Activated CD4-positive, alpha-beta T cell treated with anti-CD3 and anti-CD28 coated beads for 24 hours (primary cell): ENCODE data around the gene HIF3A.
"Not testable (repeated sequence)": the region's sequence is repeated elsewhere in the genome, so short reads cannot be mapped to it uniquely, and the experiment has no call there.

ENCODE experiments used
- DNase-seq, 2 donors: peaks; one replicate each; pipeline ENCODE4 v3.0.0-alpha.2; 2020; ENCODE audit warnings: low read depth in 2 of 2

HIF3A gene

DNA sequence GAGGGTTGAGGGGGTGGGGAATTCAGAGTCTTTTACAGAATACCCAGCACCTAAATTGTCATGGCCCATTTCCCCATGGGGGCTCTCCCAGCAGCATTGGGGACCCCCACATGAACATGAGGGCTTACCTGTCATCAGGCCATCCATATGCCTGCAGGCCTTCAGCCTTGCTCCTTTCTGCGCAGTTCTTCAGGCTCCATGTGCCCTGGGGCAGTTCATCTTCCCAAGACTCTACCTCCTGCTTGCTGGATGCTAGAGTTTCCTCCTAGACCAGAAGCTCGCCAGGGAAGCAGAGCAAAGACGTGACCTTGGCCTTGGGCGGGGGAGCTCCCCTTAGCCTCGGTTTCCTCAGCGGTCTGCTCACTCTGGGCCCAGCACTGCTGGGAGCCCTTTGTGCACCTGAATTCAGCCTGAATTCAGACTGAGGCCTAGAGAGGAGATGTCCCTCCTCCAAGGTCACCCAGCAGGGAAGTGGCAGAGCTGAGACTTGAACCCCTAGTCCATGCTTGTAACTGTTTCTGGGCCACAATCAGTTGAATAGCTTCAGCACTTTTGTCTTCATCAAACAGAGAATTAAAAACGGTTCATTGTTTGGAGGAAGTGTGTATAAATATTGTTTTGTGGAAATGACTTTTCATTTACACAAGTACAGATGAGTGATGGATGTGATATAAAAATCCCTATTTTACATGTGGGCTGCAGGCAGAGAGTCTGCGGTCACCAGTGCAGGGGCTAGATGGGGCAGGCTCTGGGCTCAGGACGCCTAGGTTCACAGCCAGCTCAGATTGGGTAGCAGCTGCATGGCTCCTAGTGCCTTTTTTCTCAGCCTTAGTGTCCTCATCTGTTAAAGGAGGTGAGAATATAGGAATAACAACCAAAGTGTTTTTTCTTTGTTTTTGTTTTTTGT lies 59.6 kb downstream of the HIF3A start:
- DNase-seq: no peak

DNA sequence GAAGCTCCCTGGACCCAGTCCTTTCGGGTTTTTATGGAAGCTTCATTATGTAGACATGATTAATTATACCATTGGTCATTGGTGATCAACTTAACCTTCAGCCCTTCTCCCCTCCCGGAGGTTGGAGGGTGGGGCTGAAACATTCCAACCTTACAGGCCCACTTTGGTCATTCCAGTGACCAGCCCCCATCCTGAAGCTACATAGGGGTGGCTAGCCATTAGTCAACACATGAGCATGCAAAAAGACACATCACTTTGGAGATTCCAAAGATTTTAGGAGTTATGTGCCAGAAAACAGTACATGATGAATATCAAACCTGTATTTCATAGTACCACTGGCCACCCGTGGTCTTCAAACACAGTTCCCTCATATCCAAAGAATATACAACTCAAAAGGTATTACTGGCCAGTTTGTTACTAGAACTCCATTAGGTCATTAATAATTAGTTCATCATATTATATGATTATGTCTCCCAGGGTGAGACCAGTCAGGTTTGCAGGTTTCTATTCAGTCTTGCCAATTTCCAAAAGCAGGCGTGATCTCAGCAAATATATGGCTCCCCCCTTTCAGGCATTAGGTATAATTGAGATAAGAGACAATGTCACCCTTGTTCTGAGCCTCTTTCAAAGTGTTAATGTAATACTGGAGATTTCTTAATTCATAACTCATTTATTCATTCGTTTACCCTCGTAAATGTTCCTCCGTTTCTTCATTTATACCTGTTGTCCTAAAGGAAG lies 61.2 kb downstream of the HIF3A start:
- DNase-seq: no peak

DNA sequence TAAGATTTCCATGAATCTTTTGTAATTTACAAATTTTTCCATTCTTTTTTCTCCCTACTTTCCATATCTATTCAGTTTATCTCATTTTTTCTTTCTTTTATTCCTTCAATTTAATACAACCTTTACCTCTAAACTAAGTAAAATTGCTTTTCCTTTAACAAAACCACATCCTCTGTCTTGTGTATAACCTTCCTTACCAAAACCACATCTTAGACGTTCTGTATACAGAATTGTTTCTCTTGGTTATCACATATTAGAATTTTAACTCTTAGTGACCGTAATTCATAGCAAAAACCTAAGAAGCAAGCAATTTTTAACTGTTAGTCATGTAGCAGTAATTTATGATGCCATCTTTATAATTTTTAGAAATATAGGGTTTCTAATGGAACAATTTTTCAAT lies 65.1 kb downstream of the HIF3A start:
- no peak for DNase-seq

DNA sequence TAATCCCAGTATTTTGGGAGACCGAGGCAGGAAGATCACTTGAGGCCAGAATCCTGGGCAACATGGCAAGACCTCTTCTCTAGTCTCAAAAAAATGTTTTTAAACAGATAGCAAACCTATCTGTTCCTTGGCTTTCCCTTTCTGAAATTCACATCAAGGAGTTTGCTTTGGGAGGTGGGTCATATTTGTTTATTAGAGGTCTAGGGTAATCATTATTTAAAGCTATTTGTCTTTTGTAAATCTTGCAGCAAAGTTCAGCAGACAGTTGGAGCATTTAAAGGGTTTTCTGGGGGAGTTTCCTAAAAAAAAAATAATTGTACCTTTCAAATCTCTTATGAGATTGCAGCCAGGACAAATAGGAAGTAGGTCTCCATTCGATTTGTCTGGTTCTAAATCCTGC lies 67.5 kb downstream of the HIF3A start:
- DNase-seq: no peak

DNA sequence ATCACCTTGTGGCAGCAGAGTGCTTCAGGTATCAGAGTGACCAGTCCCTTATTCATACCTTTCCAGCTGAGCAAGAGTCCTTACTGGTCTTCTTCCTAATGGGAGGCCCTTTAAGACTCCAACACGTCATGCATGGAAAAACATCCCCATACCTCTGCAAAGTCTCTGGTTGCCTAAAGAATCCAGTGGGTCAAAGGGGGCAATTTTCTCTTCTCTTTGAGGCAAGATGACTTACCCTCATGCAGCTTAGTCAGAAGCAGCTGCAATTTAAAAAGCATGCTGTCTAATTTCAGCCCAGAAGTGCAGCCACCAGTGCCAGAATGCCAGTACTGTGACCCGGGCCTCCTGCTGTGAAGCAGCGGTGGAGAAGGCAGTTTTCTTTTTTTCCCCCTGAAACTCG lies 68.7 kb downstream of the HIF3A start:
- no peak for DNase-seq

DNA sequence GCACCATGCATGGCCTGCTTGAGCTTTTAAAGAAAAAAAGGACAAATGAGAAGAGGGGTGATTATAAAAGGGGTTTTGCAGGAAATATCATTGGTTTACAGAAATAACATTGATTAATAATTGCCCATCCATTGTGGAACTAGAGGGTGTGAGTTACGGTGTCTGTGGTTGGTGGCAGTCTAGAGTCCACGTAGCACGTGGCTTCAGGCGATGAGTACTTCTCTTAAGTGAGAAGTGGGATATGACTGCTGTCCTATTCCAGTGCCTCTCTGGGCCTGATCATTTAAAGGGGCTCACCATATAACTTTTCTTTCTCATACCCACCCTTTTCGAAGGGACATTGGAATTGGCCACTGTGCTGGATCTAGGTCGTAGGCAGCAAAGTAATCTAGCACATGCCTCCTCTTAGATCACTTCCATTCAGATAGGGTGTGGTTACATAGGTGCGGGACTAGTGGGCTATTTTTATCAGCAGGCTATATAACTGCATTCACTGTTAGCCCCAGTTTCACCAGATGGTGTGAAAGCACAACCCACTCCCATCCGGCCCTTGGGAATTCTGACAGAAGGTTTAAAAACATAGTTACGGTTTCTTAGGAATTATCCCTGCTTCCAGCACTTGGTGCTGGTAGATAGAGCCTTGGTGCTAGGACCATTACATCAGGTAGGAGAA lies 69.9 kb downstream of the HIF3A start:
- DNase-seq: no peak

DNA sequence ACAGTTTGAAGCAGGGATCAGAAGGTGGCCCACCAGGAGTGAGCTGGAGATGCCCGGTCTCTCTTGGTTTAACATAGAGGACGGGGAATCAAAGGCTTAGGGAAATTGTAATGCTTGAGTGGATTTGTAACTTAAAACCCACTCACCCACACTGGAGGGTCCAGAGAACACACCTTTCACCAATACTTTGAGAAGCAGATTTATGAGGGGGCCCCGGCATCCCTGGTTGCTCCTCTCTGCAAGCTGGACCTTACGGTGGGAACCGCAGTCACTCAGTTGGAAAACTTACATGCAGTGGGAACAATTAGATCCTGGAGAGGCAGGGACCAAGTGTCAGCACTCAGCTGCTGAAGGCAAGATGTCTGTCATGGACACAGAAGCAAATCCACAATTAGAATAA lies 70.6 kb downstream of the HIF3A start:
- no peak for DNase-seq

DNA sequence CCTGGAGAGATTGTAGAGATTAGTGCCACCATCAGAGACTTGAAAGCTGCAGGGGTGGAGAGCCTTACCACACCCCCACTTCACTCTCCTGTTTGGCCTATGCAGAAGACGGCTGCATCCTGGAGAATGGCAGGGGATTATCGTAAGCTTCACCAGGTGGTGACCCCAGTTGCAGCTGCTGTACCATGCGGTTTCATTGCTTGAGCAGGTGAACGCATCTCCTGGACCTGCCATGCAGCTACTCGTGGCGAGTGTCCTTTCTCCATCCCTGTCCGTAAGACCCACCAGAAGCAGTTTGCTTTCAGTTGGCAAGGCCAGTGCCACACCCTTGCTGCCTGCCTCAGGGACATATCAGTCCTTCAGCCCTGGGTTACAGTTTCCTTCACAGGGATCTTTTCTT lies 71.3 kb downstream of the HIF3A start:
- no peak for DNase-seq

DNA sequence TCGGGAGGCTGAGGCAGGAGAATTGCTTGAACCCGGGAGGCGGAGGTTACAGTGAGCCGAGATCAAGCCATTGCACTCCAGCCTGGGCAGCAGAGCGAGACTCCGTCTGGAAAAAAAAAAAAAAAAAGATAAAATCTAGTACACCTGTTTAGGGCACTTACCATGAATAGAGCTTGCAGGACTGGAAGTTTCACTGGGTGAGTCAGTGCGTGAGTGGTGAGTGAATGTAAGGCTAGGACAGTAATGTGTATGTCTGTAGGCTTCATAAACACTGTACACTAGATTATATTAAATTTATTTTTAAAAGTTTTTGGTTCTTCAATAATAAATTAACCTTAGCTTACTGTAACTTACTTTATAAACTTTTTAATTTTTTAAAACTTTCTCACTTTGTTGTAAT lies 73.0 kb downstream of the HIF3A start:
- no peak for DNase-seq

DNA sequence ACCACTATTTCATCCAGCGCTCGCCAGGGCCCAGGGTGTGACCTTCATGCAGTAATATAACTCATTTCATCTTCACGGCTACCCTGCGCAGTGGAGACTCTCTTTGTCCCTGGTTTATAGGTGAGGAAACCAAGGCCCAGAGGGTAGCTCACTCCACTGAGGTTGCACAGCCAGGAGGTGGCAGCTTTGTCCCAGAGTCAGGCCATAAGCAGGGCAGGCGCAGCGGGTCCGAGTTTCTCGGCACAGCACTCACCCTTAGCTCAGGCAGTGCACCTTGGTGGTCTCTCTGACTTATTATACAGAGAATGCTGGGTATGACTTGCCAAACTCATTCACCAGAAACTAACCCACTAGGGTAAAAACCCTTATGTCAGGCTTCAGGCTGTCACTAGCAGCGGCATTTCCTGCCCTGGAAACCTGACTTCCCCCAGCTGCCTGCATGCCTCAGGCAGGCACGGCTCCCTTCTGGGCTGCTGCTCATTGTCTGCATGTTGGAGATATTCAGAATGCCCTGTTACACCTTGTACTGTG lies 74.6 kb downstream of the HIF3A start:
- no peak for DNase-seq

DNA sequence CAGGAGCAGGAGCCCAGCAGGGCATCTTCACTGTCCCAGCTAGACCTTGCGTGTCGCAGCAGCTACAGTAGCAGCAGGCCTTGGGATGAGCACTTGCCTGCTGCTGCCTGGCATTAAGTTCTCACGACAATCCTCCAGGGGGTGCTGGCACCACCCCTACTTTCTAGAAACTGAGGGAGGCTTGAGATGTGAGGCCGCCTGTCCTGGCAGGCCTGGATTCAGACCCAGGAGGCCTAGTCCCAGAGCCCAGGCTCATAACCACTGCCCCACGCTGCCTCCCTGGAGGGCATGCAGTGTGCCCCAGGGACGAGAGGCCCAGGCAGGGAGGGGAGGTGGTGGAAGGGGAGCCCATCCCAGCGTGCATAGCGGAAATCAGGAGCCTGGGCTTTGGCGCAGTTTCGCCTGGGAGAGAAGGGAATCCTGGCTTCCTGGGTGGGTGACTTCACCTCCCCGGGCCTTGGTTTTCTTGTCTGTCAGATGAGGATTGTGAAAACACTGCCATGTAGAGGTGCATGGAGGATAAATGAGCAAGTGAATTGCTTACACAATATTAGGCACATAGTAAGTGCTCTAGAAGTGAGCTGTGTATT lies 76.2 kb downstream of the HIF3A start:
- no peak for DNase-seq

DNA sequence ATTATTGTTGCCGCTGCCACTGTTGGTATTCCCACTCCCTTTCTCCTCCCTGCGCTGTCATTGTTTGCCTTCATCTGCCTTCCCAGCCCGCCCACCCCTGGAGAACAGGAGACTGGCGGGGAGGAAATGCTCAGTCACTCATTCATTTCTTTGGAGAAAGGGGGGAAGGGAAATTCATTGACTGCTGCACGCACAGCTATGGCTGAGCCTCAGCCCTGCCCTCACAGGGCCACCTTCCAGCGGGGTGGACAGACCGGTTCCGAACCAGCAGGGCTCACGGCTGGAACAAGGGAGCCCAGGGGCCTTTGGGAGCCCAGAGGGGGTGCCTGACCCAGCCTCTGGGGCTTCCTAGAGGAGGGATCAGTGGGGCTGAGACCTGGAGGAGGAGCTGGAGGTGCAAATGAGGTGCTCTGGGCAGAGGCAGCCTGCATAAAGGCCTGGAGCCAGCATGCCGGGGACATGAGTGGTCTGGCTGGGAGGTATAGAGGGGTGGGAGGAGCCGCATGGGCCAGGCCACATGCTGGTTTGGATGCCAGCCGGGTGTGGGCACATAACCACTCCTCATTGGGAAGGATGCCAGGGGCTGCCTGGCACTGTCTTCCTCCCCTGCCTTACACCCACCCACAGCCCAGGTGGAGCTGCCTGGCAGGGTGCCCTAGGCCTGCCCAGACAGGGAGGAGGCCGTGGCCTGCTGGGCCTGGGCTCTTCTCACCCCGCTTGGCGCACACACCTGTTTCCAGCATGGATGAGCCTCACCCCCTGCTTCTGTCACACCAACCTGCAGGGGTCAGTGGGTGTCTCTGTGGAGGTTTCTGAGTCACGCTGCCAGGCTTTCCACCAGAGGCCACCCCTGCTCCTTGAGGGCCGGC lies 76.9 kb downstream of the HIF3A start:
- DNase-seq: no peak

DNA sequence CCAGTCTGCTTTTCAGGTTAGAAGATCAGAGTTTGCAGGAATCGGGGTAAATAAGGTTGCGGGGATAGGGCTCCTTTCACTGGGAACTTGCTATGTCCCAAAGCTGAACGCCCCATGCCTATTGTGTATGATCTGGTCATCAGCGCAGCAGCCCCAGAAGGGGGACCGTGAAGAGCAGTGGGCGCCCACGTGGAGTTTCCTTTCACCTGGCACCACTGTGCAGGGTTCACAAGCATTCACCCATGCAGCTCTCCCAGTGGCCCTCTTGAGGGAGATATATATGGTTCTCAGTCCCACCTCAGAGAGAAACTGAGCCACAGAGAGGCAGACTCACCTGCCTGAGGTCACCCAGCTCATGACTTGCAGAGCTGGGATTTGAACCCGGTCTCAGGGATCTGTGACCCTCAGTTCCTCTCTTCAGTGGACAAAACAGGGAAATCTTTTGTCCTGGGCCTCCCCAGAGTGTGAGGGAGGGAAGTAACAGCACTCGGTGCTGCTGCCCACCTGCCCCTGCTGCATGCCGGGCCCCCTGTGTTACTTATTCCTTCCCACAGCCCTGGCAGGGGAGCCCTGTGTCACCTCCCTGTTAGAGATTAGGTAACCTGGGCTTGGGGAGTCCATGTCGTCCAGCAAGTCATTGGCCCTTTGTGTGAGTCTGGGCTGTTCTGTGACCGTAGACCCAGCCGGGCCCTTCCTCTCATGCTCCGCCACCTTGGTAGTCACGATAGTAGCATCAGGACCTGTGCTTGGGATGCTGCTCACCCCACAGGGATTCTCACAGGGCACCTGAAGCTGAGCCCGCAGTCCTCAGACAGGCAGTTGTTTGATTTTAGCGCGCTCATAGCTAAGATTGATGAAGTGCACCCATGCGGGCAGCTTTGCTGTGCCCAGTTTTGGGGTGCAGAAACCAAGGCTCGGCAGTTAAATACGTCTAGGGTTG lies 78.0 kb downstream of the HIF3A start:
- DNase-seq: no peak

DNA sequence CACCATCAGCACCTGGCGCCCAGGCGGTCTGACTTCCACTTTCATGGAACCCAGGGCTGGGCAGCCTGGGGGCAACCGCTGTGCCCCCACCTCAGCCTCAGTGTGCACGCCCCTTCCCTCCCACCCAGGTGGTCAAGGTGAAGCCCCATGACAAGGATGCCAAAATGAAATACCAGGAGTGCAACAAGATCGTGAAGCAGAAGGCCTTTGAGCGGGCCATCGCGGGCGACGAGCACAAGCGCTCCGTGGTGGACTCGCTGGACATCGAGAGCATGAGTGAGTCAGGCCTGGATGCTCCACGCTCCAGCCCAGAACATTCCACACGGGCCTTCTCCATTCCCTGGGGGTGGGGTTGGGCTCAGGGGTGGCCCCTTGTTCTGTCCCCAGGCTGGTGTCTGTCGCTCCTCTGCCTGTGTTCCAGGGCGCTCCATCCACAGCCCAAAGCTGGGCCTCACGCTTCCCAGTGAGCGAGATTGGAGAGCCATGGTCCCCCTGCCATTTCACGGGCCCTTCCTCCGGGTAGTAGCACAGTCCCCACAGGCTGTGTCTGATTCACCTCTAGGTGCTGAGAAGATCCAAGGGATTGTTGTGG lies 78.7 kb downstream of the HIF3A start:
- DNase-seq: not testable (repeated sequence)

DNA sequence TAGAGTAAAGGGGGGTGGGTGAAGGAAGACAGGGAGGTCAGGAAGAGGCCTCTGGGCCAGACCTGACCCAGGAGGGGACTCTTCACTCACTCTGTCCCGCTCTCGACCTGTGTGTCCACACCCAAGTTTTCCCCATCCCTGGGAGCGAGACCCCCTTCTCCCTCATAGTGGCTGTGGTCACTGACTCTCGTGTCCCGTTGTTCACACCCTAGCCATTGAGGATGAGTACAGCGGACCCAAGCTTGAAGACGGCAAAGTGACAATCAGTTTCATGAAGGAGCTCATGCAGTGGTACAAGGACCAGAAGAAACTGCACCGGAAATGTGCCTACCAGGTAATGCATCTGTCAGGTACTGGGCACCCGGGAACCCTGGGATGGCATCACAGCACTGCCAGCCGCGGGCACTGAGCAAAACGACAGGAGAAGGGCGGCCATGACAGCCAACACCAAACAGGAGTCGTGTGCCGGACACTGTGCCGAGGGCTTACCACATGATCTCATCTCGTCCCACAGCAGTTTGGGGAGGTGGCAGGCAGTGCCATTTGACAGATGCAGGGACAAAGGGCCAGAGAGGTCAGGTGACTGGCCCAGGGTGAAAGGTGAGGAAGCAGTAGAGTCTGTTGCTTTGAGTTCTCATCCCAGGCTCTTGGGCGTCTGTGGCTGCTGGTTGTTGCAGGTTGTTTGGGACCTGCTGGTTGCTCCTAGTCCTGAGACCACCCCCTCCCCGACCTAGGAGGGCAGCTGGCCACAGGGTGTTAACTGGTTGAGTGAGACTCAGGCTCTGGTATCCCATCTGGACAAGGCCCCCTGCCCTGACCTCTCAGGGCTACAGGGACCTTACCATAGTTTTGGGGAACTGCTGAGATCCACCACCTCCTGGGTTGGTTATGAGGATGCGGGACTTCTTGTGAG lies 79.7 kb downstream of the HIF3A start:
- no peak for DNase-seq

DNA sequence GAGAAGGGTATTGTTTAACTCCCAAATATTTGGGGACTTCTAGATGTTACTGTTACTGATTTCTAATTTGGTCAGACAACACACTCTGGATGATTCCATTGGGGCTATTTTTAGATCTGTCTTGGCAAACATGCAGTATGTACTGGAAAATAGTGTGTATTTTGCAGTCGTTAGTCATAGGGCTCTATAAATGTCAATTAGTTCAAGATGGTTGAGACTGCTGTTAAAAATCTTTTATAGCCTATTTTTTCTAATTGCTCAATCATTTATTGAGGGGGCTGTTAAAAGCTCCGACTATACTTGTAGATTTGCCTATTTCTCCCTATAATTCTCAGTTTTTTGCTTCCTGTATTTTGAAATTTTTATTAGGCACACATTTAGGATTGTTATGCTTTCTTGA lies 81.4 kb downstream of the HIF3A start:
- no peak for DNase-seq

DNA sequence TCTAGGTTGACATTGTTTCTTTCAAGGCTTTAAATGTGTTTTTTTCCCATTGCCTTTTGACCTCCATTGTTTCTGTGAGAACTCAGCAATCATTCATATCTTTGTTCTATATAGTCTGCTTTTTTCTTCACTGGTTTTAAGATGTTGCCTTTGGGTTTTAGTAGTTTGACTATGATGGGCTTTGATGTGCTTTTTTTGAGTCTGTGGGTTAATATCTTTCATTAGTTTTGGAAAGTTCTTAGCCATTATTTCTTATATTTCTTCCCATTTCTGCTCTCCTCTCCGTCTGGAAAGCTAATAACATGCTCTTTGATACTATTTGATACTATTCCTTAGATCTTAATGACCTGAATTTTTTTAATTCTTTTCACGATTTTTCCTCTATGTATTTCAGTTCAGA lies 83.8 kb downstream of the HIF3A start:
- no peak for DNase-seq

DNA sequence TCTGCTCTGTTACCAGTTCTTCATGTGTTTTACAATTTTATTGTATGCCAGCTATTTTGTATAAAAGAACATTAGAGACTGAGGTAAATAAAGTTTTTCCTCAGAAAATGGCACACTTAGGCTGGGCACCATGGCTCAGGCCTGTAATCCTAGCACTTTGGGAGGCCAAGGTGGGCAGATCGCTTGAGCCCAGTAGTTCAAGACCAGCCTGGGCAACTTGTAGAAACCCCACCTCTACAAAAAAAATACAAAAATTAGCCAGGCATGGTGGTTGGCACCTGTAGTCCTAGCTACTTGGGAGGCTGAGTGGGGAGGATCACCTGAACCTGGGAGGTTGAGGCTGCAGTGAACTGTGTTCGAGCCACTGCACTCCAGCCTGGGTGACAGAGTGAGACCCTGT lies 84.5 kb downstream of the HIF3A start:
- no peak for DNase-seq
